Measurements from ENCODE around the gene WHRN.

The WHRN gene

DNA sequence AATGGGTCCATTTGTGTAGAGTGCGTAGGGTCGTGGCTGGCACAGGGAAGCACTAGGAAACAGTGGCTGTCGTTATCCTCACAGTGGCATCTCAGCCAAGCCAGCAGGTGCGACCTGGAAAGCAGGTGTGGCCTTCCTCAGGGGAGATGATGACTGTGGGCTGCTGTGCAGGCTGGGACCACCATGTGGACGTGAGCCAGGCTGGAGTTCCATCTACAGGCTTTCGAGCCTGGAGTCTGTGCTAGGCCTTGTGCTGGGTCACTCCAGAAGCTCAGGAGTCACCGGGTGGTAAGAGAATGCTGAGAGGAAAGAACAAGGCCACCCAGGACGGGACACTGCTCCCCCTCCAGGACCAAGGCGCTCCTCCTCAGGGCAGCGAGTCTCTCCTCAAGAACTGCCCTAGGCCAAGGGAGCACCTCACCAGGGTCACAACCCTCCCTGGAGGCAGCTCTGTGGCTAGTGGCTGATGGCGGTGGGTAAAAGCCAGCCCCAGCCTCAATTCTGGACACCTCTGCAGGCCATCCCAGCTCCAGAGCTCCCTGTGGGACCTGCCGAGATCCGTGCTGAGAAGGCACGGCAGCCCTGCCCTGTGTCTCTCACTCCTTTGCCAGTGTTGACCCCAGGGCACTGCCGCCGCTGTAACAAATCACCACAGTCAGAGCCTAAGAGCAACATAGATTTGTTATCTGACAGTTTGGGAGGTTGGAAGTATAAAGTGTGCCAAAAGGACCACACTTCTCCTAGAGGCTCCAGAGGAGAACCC is 36.0 kb downstream of the WHRN start:
- TF ChIP-seq GABPA (IDR thresholded peaks at IDR 0.05; ENCODE audit: low read depth) (no peak), SPI1 (IDR thresholded peaks at IDR 0.05; ENCODE audit: borderline replicate concordance, low read depth) (no peak), POLR2AphosphoS5 (IDR thresholded peaks at IDR 0.05; ENCODE audit: low read depth) (no peak)
- TF ChIP-seq, protein P1, sequence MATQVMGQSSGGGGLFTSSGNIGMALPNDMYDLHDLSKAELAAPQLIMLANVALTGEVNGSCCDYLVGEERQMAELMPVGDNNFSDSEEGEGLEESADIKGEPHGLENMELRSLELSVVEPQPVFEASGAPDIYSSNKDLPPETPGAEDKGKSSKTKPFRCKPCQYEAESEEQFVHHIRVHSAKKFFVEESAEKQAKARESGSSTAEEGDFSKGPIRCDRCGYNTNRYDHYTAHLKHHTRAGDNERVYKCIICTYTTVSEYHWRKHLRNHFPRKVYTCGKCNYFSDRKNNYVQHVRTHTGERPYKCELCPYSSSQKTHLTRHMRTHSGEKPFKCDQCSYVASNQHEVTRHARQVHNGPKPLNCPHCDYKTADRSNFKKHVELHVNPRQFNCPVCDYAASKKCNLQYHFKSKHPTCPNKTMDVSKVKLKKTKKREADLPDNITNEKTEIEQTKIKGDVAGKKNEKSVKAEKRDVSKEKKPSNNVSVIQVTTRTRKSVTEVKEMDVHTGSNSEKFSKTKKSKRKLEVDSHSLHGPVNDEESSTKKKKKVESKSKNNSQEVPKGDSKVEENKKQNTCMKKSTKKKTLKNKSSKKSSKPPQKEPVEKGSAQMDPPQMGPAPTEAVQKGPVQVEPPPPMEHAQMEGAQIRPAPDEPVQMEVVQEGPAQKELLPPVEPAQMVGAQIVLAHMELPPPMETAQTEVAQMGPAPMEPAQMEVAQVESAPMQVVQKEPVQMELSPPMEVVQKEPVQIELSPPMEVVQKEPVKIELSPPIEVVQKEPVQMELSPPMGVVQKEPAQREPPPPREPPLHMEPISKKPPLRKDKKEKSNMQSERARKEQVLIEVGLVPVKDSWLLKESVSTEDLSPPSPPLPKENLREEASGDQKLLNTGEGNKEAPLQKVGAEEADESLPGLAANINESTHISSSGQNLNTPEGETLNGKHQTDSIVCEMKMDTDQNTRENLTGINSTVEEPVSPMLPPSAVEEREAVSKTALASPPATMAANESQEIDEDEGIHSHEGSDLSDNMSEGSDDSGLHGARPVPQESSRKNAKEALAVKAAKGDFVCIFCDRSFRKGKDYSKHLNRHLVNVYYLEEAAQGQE (IDR thresholded peaks at IDR 0.05; ENCODE audit: insufficient replicate concordance, low read depth): no peak
- TF ChIP-seq, protein P2, sequence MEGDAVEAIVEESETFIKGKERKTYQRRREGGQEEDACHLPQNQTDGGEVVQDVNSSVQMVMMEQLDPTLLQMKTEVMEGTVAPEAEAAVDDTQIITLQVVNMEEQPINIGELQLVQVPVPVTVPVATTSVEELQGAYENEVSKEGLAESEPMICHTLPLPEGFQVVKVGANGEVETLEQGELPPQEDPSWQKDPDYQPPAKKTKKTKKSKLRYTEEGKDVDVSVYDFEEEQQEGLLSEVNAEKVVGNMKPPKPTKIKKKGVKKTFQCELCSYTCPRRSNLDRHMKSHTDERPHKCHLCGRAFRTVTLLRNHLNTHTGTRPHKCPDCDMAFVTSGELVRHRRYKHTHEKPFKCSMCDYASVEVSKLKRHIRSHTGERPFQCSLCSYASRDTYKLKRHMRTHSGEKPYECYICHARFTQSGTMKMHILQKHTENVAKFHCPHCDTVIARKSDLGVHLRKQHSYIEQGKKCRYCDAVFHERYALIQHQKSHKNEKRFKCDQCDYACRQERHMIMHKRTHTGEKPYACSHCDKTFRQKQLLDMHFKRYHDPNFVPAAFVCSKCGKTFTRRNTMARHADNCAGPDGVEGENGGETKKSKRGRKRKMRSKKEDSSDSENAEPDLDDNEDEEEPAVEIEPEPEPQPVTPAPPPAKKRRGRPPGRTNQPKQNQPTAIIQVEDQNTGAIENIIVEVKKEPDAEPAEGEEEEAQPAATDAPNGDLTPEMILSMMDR (IDR thresholded peaks at IDR 0.05; ENCODE audit: insufficient read depth, low read length): no peak

DNA sequence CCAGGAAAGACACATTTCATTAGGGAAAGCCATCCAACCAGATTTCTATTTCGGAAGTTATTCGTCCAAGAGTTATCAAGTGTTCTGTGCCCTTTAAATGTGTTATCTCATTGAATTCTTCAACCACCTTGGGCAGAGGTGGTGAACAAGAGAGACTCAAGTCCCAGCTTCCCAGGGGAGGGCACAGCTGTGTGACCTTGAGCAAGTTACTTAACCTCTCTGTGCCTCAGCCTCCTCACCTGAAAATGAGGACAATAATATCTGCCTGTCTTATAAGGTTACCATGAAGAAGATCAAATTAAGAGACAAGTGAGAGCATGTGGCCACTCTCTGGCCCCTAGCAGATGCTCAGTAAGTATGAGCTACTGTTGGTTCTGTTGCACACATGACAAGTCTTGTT is 37.4 kb downstream of the WHRN start:
- no peak overlapping the region for H3K4me3 ChIP-seq (replicated peaks; ENCODE audit: insufficient read depth, low read length)
- H3K27me3 ChIP-seq (ENCODE audit: insufficient read depth, poor library complexity, severe bottlenecking): no peaks in the 10 kb centered on the region
- DNase-seq (ENCODE audit: low read depth in 1 of 2, low spot score in 1 of 2): no peak
- no peak overlapping the region for H3K27ac ChIP-seq (replicated peaks)
- TF ChIP-seq GABPA (IDR thresholded peaks at IDR 0.05; ENCODE audit: low read depth): no peak

More for the DNA sequence above, 36.0 kb downstream of the WHRN start:
- Histone ChIP-seq H3K27me3 (ENCODE audit: insufficient read depth, poor library complexity, severe bottlenecking) (no peaks in the 10 kb centered on the region), H3K4me3 (replicated peaks; ENCODE audit: insufficient read depth, low read length) (no peak overlapping the region), H3K27ac (replicated peaks) (no peak overlapping the region)
- no peak for DNase-seq (ENCODE audit: low read depth in 1 of 2, low spot score in 1 of 2)

- TF ChIP-seq, protein P2 (IDR thresholded peaks at IDR 0.05; ENCODE audit: insufficient read depth, low read length): no peak
- TF ChIP-seq, protein P1 (IDR thresholded peaks at IDR 0.05; ENCODE audit: insufficient replicate concordance, low read depth): no peak
- no peak for TF ChIP-seq POLR2AphosphoS5 (IDR thresholded peaks at IDR 0.05; ENCODE audit: low read depth)
- no peak for TF ChIP-seq GABPA (IDR thresholded peaks at IDR 0.05; ENCODE audit: low read depth)
- no peak for TF ChIP-seq SPI1 (IDR thresholded peaks at IDR 0.05; ENCODE audit: borderline replicate concordance, low read depth)
- Histone ChIP-seq H3K27me3 (ENCODE audit: insufficient read depth, poor library complexity, severe bottlenecking) (no peaks in the 10 kb centered on the region), H3K4me3 (replicated peaks; ENCODE audit: insufficient read depth, low read length) (no peak overlapping the region), H3K27ac (replicated peaks) (no peak overlapping the region)
- no peak for DNase-seq (ENCODE audit: low read depth in 1 of 2, low spot score in 1 of 2)
Measured at GRCh38 chr9:114467226-114467750, 38.0 kb downstream of the WHRN start.

DNA sequence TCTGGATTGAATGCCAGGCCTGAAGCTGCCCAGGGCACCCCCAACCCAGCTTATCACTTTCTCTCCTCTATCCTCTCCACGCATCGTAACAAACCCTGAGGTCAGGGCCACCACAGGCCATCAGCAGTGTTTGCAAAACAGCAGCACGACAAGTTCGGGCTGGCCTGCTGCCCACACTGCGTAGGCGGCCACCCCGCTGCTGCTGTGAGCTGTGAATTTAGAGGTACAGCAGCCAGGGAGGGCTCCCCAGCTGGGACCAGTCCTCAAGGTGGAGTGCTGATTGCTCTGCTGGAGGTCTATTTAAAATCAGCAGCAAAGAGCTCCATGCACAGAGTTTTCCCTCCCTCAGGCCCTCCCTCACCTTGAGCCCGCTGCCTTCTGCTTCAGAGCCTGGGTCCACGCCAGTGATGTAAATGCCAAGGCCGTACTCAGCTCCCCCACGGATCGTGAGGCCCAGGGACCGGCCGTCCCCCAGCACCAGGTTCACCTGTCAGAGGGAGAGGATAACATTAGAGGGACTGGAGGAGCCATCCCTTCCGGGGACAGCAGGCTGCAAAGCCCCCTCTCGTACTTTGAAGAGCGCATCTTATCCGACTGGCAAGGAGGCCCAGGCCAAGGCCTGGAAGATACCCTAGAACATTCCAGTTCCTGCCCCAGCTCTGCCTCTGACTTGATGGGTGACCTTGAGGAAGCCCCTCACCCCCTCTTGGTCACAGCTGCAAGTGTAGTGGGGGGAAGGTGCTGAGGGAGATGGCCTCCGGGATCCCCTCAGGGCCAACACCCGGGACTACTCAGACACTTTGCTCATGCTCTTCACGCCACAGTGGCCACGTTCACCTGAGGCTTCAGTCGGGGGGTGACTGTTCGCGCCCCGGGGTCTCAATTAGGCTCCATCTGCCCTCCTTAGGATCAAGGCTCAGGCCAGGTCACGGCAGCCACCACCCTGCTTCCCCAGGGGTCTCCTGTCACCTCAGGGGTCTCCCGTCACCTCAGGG is 39.1 kb downstream of the WHRN start:
- Histone ChIP-seq H3K4me3 (replicated peaks; ENCODE audit: insufficient read depth, low read length) (no peak overlapping the region), H3K27ac (replicated peaks) (no peak overlapping the region), H3K27me3 (ENCODE audit: insufficient read depth, poor library complexity, severe bottlenecking) (no peaks in the 10 kb centered on the region)
- no peak for TF ChIP-seq SPI1 (IDR thresholded peaks at IDR 0.05; ENCODE audit: borderline replicate concordance, low read depth)
- TF ChIP-seq POLR2AphosphoS5 (IDR thresholded peaks at IDR 0.05; ENCODE audit: low read depth): no peak
- TF ChIP-seq, protein P2 (IDR thresholded peaks at IDR 0.05; ENCODE audit: insufficient read depth, low read length): no peak
- no peak for TF ChIP-seq GABPA (IDR thresholded peaks at IDR 0.05; ENCODE audit: low read depth)
- TF ChIP-seq, protein P1 (IDR thresholded peaks at IDR 0.05; ENCODE audit: insufficient replicate concordance, low read depth): no peak
- no peak for DNase-seq (ENCODE audit: low read depth in 1 of 2, low spot score in 1 of 2)
